Activated CD4-positive, alpha-beta T cell treated with anti-CD3 and anti-CD28 coated beads, Interleukin-2, amount 50 U/mL, for 4 hours (primary cell): ENCODE measurements around the gene ASB10.

Experiments
- DNase-seq, 2 experiments: peaks; one replicate each; pipeline ENCODE4 v3.0.0-alpha.2; 2020

Gene ASB10

GRCh38 chr7:151186640-151187408, at the start of gene ASB10:
TSS of gene ASB10 (minus strand) at chr7:151187250. CDS start at chr7:151187130, 120 bp downstream.
- no peak for DNase-seq

- DNase-seq, result no peak
These were observed 49.4 kb upstream of the ASB10 start for GRCh38 chr7:151236406-151236805.

GRCh38 chr7:151235091-151235787, 48.2 kb upstream of the ASB10 start:
- DNase-seq, result no peak

GRCh38 chr7:151233804-151234203, 46.8 kb upstream of the ASB10 start:
- DNase-seq, result no peak

- peak; percentile 72 to 78 for DNase-seq
These were observed 46.1 kb upstream of the ASB10 start for GRCh38 chr7:151232917-151233701.

- peak; percentile 83 for DNase-seq
These were observed 45.3 kb upstream of the ASB10 start, which contains the start of gene CHPF2 for GRCh38 chr7:151232091-151232916. TSS of gene CHPF2 (plus strand) at chr7:151232483. CDS start at chr7:151234012, 1,529 bp downstream.

GRCh38 chr7:151231080-151231479, 44.0 kb upstream of the ASB10 start:
- DNase-seq, result no peak

GRCh38 chr7:151229249-151229648, 42.2 kb upstream of the ASB10 start:
- no peak for DNase-seq

- no peak for DNase-seq
These were observed 41.2 kb upstream of the ASB10 start for GRCh38 chr7:151228024-151228866.

- peak; percentile 98 to 99 for DNase-seq
These were observed 40.1 kb upstream of the ASB10 start, which contains the start of gene ABCF2 for GRCh38 chr7:151226875-151227782. TSS of gene ABCF2 (minus strand) at chr7:151227205. CDS start at chr7:151226458, 747 bp downstream.

GRCh38 chr7:151226560-151226874, 39.5 kb upstream of the ASB10 start:
- no peak for DNase-seq

GRCh38 chr7:151225948-151226510, 39.0 kb upstream of the ASB10 start:
- no peak for DNase-seq

- DNase-seq, result no peak
These were observed 36.7 kb upstream of the ASB10 start for GRCh38 chr7:151223728-151224127.

- no peak for DNase-seq
These were observed 31.1 kb upstream of the ASB10 start for GRCh38 chr7:151218170-151218569.

GRCh38 chr7:151215396-151215795, 28.3 kb upstream of the ASB10 start:
- DNase-seq, result no peak

- DNase-seq, result no peak
These were observed 26.8 kb upstream of the ASB10 start for GRCh38 chr7:151213826-151214225.

- no peak for DNase-seq
These were observed 25.6 kb upstream of the ASB10 start for GRCh38 chr7:151212626-151213025.

GRCh38 chr7:151211155-151211772, 24.2 kb upstream of the ASB10 start:
- no peak for DNase-seq

GRCh38 chr7:151210087-151210854, 23.2 kb upstream of the ASB10 start, which contains the start of gene H2BK1:
TSS of gene H2BK1 (minus strand) at chr7:151210488. CDS start at chr7:151210318, 170 bp downstream.
- no peak for DNase-seq
